B cell (primary cell): Measurements from ENCODE around the gene PLEKHA5. TPM values are rescaled to one million over a fixed set of nuclear protein-coding genes. Genes with fewer than 3 reads are reported as not detected.

ENCODE experiments used
- ATAC-seq: fragments of 200-7000 bp; cut with Tn5 transposase; one replicate; pipeline ENCODE4 v1.10.0; 2021; ENCODE audit warnings: low read depth, mild to moderate bottlenecking, moderate number of reproducible peaks, moderate library complexity
- CTCF ChIA-PET: fragments of 350-600 bp; sonication (Branson Sonifier 250); formaldehyde crosslinking; loops from one replicate; lab custom pipeline; 2021; ENCODE audit warnings: antibody characterized with exemption, inconsistent platforms; lab: Charles Lee
- POLR2A ChIA-PET: fragments of 350-600 bp; sonication (Branson Sonifier 250); formaldehyde crosslinking; loops from one replicate; lab custom pipeline; 2021; ENCODE audit warnings: antibody characterized with exemption; lab: Charles Lee
- DNase-seq: peaks from one replicate; pipeline ENCODE4 v3.0.0; 2013
- H2AFZ ChIP-seq: 2 replicates; pipeline ENCODE4 v1.6.1; 2012; ENCODE audit warnings: mild to moderate bottlenecking, low read depth, low read length; ENCODE audit not compliant: insufficient read depth, poor library complexity, severe bottlenecking
- H3K27ac ChIP-seq, 2 donors: 1 replicate in 1 of 2; 2 replicates in 1 of 2; pipeline ENCODE4 v1.5.1; 2012 to 2013; ENCODE audit warnings: low read length in 2 of 2, mild to moderate bottlenecking in 2 of 2, moderate library complexity in 1 of 2
- H3K27me3 ChIP-seq, 4 experiments: fragments of 200-600 bp in 1 of 4; sonication (generic) in 1 of 4; replicated peaks in 1 of 4; 1 replicate in 2 of 4; 2 replicates in 2 of 4; pipeline versions ENCODE4 v1.6.1 to v1.7.0; 2013 to 2016; ENCODE audit warnings: low read length in 3 of 4, mild to moderate bottlenecking in 2 of 4, mixed read lengths in 1 of 4, moderate library complexity in 1 of 4; ENCODE audit not compliant: insufficient read depth in 4 of 4, control insufficient read depth in 3 of 4; ENCODE audit errors: control extremely low read depth in 1 of 4
- H3K36me3 ChIP-seq, 2 experiments: replicated peaks in 1 of 2; 1 replicate in 1 of 2; 2 replicates in 1 of 2; pipeline versions ENCODE4 v1.6.1 to v1.7.1; 2013; ENCODE audit warnings: low read length in 1 of 2; ENCODE audit not compliant: insufficient read depth in 2 of 2, control insufficient read depth in 1 of 2; ENCODE audit errors: control extremely low read depth in 1 of 2, extremely low read depth in 1 of 2
- H3K4me1 ChIP-seq, 2 donors: fragments of 200-600 bp in 1 of 2; sonication (generic) in 1 of 2; 1 replicate in 1 of 2; 2 replicates in 1 of 2; pipeline versions ENCODE4 v1.5.1 to v1.6.1; 2013 to 2017; ENCODE audit warnings: low read length in 2 of 2; ENCODE audit not compliant: control insufficient read depth in 2 of 2, insufficient read depth in 2 of 2
- H3K4me2 ChIP-seq: replicated peaks from 2 replicates; pipeline ENCODE3; 2012; ENCODE audit warnings: mild to moderate bottlenecking, low read depth, low read length; ENCODE audit not compliant: poor library complexity, severe bottlenecking
- H3K4me3 ChIP-seq, 5 experiments: fragments of 200-600 bp in 1 of 5; sonication (generic) in 1 of 5; 1 replicate in 3 of 5; 2 replicates in 2 of 5; pipeline versions ENCODE4 v1.5.1 to v1.7.0; 2011 to 2016; ENCODE audit warnings: low read length in 4 of 5, mild to moderate bottlenecking in 4 of 5, low read depth in 2 of 5, control low read depth in 1 of 5, moderate library complexity in 1 of 5; ENCODE audit not compliant: insufficient read depth in 1 of 5; ENCODE audit errors: control extremely low read depth in 1 of 5, extremely low read depth in 1 of 5
- H3K79me2 ChIP-seq: fragments of 200-600 bp; sonication (generic); one replicate; pipeline ENCODE4 v1.6.0; 2016; ENCODE audit warnings: low read length; ENCODE audit not compliant: control insufficient read depth, insufficient read depth
- H3K9ac ChIP-seq: fragments of 200-600 bp; sonication (generic); 2 replicates; pipeline ENCODE4 v1.6.1; 2017; ENCODE audit warnings: mild to moderate bottlenecking, low read length, moderate library complexity
- H3K9me3 ChIP-seq, 3 donors: one replicate each; pipeline versions ENCODE4 v1.6.1 to v1.7.1; 2013; ENCODE audit warnings: low read length in 2 of 3; ENCODE audit not compliant: control insufficient read depth in 2 of 3, insufficient read depth in 1 of 3; ENCODE audit errors: control extremely low read depth in 1 of 3
- H4K20me1 ChIP-seq: 2 replicates; pipeline ENCODE4 v1.6.0; 2012; ENCODE audit warnings: mild to moderate bottlenecking, low read length; ENCODE audit not compliant: insufficient read depth, control insufficient read depth, poor library complexity, severe bottlenecking
- H3K27ac Mint-ChIP-seq: one replicate; pipeline ENCODE4 v1.8.0; 2021; ENCODE audit warnings: mixed read lengths
- H3K27me3 Mint-ChIP-seq: one replicate; pipeline ENCODE4 v1.8.0; 2021; ENCODE audit warnings: mixed read lengths
- H3K4me1 Mint-ChIP-seq: one replicate; pipeline ENCODE4 v1.8.0; 2021; ENCODE audit warnings: mixed read lengths
- H3K4me3 Mint-ChIP-seq: one replicate; pipeline ENCODE4 v1.8.0; 2021; ENCODE audit warnings: mixed read lengths
- H3K9me3 Mint-ChIP-seq: one replicate; pipeline ENCODE4 v1.8.0; 2022; ENCODE audit warnings: mixed read lengths; ENCODE audit not compliant: insufficient read depth
- CTCF ChIP-seq: fragments of 200-600 bp; IDR thresholded peaks from one replicate; pipeline ENCODE4 v1.8.0; 2022; ENCODE audit warnings: antibody characterized with exemption, mild to moderate bottlenecking
- EZH2 ChIP-seq: IDR thresholded peaks from 2 replicates; pipeline ENCODE4 v1.6.1; 2012; ENCODE audit warnings: borderline replicate concordance, low read depth, mild to moderate bottlenecking, moderate library complexity, low read length; ENCODE audit not compliant: insufficient read depth, poor library complexity, severe bottlenecking
- WGBS: methylation state at CpG from one replicate; pipeline ENCODE4 v1.1.5; 2013; ENCODE audit warnings: missing lambda C conversion rate; ENCODE audit not compliant: insufficient coverage; 5-methylcytosine and 5-hydroxymethylcytosine counted together
- intact Hi-C: fragments of 100-400 bp; cut with micrococcal nuclease; formaldehyde crosslinking; loops from one replicate; pipeline ENCODE4 v1.10.0; 2022
- polyA plus RNA-seq: library from polyadenylated mRNA; depleted of rRNA; stranded (reverse); fragments of >200 nt; gene quantifications from 2 replicates; pipeline ENCODE4 v1.2.3, GENCODE V29; 2012
- total RNA-seq, 2 donors: library from RNA; stranded (reverse); fragments of 120-200 nt in 1 of 2; gene quantifications; 1 replicate in 1 of 2; 2 replicates in 1 of 2; pipeline versions ENCODE4 v1.2.3 to v1.2.4, GENCODE V29; 2013 to 2022

PLEKHA5 gene
- total and polyA plus RNA-seq, 2 donors (not counting 1 experiment from before 2014, with no cell fraction given) = 0.03 to 0.22 TPM

- 100% methylated on average over 1 of the region's 5 CpGs for WGBS
- no peak overlapping the region for H3K27ac Mint-ChIP-seq
Measured at GRCh38 chr12:19376691-19377090, 247.2 kb downstream of the PLEKHA5 start.

GRCh38 chr12:19382111-19382526 lies 252.6 kb downstream of the PLEKHA5 start:
- ChIA-PET POLR2A (no interaction called here), CTCF (no interaction called here)
- Histone ChIP-seq H3K4me2 (no peak overlapping the region), H3K4me1 (no peaks in the 10 kb centered on the region), H3K9me3 (no peaks in the 10 kb centered on the region), H2AFZ (no peak overlapping the region), H3K4me3 (no peak overlapping the region), H3K36me3 (no peaks in the 10 kb centered on the region), H3K27me3 (no peaks in the 10 kb centered on the region), H3K9ac (no peak overlapping the region), H3K79me2 (no peaks in the 10 kb centered on the region), H4K20me1 (no peaks in the 10 kb centered on the region), H3K27ac (no peak overlapping the region)
- WGBS = 80% methylated on average over 1 of the region's 4 CpGs
- no peaks in the 10 kb centered on the region for H3K4me1 Mint-ChIP-seq
- no peak overlapping the region for H3K4me3 Mint-ChIP-seq
- no peaks in the 10 kb centered on the region for H3K9me3 Mint-ChIP-seq
- no peak for DNase-seq
- no peak overlapping the region for H3K27ac Mint-ChIP-seq
- intact Hi-C loops = no loop called here
- no peaks in the 10 kb centered on the region for H3K27me3 Mint-ChIP-seq
- no peak for ATAC-seq
- TF ChIP-seq EZH2 = no peak
- no peak for TF ChIP-seq CTCF

More at GRCh38 chr12:19376691-19377090, 247.2 kb downstream of the PLEKHA5 start:
- Histone ChIP-seq H4K20me1 (no peaks in the 10 kb centered on the region), H3K4me3 (no peak overlapping the region), H3K4me2 (no peak overlapping the region), H3K9me3 (no peaks in the 10 kb centered on the region), H3K27me3 (no peaks in the 10 kb centered on the region), H2AFZ (no peak overlapping the region), H3K79me2 (no peaks in the 10 kb centered on the region), H3K4me1 (no peaks in the 10 kb centered on the region), H3K9ac (no peak overlapping the region), H3K27ac (no peak overlapping the region), H3K36me3 (no peaks in the 10 kb centered on the region)
- no peak overlapping the region for H3K4me3 Mint-ChIP-seq
- ATAC-seq = no peak
- H3K9me3 Mint-ChIP-seq = no peaks in the 10 kb centered on the region
- no peak for TF ChIP-seq EZH2
- TF ChIP-seq CTCF = no peak
- H3K27me3 Mint-ChIP-seq = no peaks in the 10 kb centered on the region
- CTCF ChIA-PET = no interaction called here
- POLR2A ChIA-PET = no interaction called here
- intact Hi-C loops = no loop called here
- no peak for DNase-seq
- no peaks in the 10 kb centered on the region for H3K4me1 Mint-ChIP-seq
